ENCODE measurements around the gene PYURF. TPM values are rescaled to one million over a fixed set of nuclear protein-coding genes. Genes with fewer than 3 reads are reported as not detected.

Gene PYURF
- total RNA-seq, 2 experiments from 2014 or later, result 25.0 to 26.1 TPM

DNA sequence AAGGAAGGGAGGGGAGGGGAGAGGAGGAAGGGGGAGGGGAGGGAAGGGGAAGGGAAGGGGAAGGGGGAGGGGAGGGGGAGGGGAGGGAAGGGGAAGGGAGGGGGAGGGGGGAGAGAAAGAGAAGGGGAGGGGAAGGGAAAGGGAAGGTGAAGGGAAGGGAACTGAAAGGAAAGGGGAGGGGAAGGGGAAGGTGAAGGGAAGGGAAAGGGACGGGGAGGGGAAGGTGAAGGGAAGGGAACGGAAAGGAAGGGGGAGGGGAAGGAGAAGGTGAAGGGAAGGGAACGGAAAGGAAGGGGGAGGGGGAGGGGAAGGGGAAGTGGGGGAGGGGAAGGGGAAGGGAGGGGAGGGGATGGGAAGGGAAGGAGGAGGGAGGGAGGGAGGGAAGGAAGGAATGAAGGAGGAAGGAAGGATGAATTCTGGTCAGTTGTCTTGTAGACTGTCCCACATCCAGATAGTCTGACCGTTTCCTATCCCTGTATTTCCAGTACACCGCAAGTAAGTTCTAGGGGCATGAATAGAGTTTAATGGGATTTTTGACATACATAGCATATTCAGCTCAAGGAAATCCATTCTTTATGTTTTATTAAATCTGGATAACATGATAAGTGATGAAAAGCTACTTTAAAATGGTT, 46.2 kb downstream of the PYURF start:
- H3K36me3 ChIP-seq (ENCODE audit: insufficient read depth, low read length), result no peaks in the 10 kb centered on the region
- no peak for TF ChIP-seq EZH2phosphoT487 (IDR thresholded peaks at IDR 0.05; ENCODE audit: borderline replicate concordance, low read depth, low read length)
- ChIA-PET POLR2A (no interaction called here), CTCF (ENCODE audit: unreplicated experiment) (no interaction called here)
- H3K9me2 ChIP-seq (ENCODE audit: insufficient read depth, low read length), result no peaks in the 10 kb centered on the region
- H4K20me1 ChIP-seq (ENCODE audit: insufficient read depth, low read length), result no peaks in the 10 kb centered on the region
- no peaks in the 10 kb centered on the region for H3K79me2 ChIP-seq (ENCODE audit: insufficient read depth, low read depth, low read length)
- no peak for DNase-seq (ENCODE audit: low spot score)
- no peak overlapping the region for H3K27ac ChIP-seq (ENCODE audit: low read depth, low read length, poor library complexity, severe bottlenecking)
- no peak overlapping the region for H2AFZ ChIP-seq (ENCODE audit: low read length)
- H3K4me1 ChIP-seq (ENCODE audit: insufficient read depth, low read length, poor library complexity, severe bottlenecking), result no peaks in the 10 kb centered on the region
- intact Hi-C loops (cut with micrococcal nuclease; ENCODE audit: unreplicated experiment), result no loop called here
- BruUV-seq (replicated peaks), result no TSS peak
- no peaks in the 10 kb centered on the region for H3K9me3 ChIP-seq (ENCODE audit: low read length)
- no peak overlapping the region for H3K4me2 ChIP-seq (ENCODE audit: low read length)
- H3K4me3 ChIP-seq (ENCODE audit: low read depth, low read length, poor library complexity, severe bottlenecking), result no peak overlapping the region

Other genes with a start within 250 kb of the PYURF start
- 65.7 and 83.9 TPM in 2 replicates for gene PPM1K, start 239.2 kb downstream of the PYURF start, total RNA-seq (2014; rRNA removed; shearing (Covaris generic))
- gene PPM1K, start 239.2 kb downstream of the PYURF start, total RNA-seq (2022), result 80.0 and 87.7 TPM in 2 replicates
- gene HERC6, start 144.9 kb downstream of the PYURF start, total RNA-seq (2014; rRNA removed; shearing (Covaris generic)), result 0.09 and 0.28 TPM in 2 replicates
- gene HERC6, start 144.9 kb downstream of the PYURF start, total RNA-seq (2022), result 0.18 and 0.51 TPM in 2 replicates
- gene HERC5, start 66.7 kb downstream of the PYURF start, total RNA-seq (2014; rRNA removed; shearing (Covaris generic)), result 0.18 TPM in 1 of 2 replicates, not detected in the other
- not detected in 2 replicates for gene HERC5, start 66.7 kb downstream of the PYURF start, total RNA-seq (2022)
- gene HERC3, start 68.7 kb upstream of the PYURF start, total RNA-seq (2014; rRNA removed; shearing (Covaris generic)), result 9.2 and 14.4 TPM in 2 replicates
- 22.9 and 26.3 TPM in 2 replicates for gene HERC3, start 68.7 kb upstream of the PYURF start, total RNA-seq (2022)
- gene NAP1L5, start 174.1 kb upstream of the PYURF start, total RNA-seq (2014; rRNA removed; shearing (Covaris generic)), result 0.57 and 1.1 TPM in 2 replicates
- gene NAP1L5, start 174.1 kb upstream of the PYURF start, total RNA-seq (2022), result 0.29 and 0.37 TPM in 2 replicates

Data from OCI-LY7 (cell line).